ENCODE measurements around the gene SLCO6A1.

GRCh38 chr5:102375272-102375671 is 123.5 kb downstream of the SLCO6A1 start:
- TF ChIP-seq EZH2phosphoT487 (IDR thresholded peaks at IDR 0.05; ENCODE audit: low read depth, severe bottlenecking, unreplicated experiment) (no peak), CTCF (IDR thresholded peaks at IDR 0.05; ENCODE audit: poor library complexity) (no peak), EZH2 (IDR thresholded peaks at IDR 0.05; ENCODE audit: borderline replicate concordance) (no peak)
